ENCODE data around the gene IFT122.

DNA sequence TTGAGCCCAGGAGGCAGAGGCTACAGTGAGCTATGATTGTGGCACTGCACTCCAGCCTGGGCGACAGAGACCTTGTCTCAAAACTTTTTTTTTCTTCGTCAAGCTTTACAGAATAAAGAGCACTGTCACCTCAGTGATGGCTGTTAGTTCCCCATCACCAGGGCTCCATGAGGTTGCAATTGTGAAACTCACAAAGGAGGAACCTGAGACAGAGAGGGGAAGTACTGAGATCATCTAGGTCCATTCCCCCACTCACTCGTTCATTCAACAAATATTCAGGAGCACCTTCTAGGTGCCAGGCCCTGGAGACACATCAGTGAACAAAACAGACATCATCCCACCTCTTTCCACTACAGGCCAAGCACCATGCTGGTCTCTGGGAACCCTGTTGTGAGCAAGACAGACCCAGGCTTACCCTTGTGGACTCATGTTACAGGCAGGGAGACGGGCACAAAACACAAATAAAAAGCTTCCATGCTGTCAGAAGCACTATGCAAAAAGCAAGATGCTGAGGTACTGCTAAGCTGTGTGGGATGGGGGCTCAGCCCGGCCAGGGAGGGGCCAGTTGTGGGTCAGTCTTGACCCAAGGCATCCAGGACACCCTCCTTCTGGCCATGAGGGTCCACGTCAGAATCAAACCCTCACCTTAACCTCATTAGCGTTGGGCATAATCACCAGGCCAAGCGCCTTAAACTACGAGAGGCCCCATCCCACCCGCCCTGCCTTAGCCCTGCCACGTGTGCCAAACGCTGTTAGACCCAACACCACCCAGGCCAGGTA is 86.3 kb downstream of the IFT122 start:
- TF ChIP-seq EP300 (IDR thresholded peaks at IDR 0.05; ENCODE audit: borderline replicate concordance) (no peak), TAF1 (IDR thresholded peaks at IDR 0.05; ENCODE audit: low read depth) (no peak), RAD21 (IDR thresholded peaks at IDR 0.05; ENCODE audit: low read depth) (no peak), TCF12 (IDR thresholded peaks at IDR 0.05; ENCODE audit: low read depth) (no peak)
- TF ChIP-seq, protein P1, sequence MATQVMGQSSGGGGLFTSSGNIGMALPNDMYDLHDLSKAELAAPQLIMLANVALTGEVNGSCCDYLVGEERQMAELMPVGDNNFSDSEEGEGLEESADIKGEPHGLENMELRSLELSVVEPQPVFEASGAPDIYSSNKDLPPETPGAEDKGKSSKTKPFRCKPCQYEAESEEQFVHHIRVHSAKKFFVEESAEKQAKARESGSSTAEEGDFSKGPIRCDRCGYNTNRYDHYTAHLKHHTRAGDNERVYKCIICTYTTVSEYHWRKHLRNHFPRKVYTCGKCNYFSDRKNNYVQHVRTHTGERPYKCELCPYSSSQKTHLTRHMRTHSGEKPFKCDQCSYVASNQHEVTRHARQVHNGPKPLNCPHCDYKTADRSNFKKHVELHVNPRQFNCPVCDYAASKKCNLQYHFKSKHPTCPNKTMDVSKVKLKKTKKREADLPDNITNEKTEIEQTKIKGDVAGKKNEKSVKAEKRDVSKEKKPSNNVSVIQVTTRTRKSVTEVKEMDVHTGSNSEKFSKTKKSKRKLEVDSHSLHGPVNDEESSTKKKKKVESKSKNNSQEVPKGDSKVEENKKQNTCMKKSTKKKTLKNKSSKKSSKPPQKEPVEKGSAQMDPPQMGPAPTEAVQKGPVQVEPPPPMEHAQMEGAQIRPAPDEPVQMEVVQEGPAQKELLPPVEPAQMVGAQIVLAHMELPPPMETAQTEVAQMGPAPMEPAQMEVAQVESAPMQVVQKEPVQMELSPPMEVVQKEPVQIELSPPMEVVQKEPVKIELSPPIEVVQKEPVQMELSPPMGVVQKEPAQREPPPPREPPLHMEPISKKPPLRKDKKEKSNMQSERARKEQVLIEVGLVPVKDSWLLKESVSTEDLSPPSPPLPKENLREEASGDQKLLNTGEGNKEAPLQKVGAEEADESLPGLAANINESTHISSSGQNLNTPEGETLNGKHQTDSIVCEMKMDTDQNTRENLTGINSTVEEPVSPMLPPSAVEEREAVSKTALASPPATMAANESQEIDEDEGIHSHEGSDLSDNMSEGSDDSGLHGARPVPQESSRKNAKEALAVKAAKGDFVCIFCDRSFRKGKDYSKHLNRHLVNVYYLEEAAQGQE (IDR thresholded peaks at IDR 0.05; ENCODE audit: low read depth): no peak
- TF ChIP-seq, protein P2, sequence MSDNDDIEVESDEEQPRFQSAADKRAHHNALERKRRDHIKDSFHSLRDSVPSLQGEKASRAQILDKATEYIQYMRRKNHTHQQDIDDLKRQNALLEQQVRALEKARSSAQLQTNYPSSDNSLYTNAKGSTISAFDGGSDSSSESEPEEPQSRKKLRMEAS (IDR thresholded peaks at IDR 0.05): no peak

All from Ishikawa (cell line).